ENCODE data around the gene KLHL24.

DNA sequence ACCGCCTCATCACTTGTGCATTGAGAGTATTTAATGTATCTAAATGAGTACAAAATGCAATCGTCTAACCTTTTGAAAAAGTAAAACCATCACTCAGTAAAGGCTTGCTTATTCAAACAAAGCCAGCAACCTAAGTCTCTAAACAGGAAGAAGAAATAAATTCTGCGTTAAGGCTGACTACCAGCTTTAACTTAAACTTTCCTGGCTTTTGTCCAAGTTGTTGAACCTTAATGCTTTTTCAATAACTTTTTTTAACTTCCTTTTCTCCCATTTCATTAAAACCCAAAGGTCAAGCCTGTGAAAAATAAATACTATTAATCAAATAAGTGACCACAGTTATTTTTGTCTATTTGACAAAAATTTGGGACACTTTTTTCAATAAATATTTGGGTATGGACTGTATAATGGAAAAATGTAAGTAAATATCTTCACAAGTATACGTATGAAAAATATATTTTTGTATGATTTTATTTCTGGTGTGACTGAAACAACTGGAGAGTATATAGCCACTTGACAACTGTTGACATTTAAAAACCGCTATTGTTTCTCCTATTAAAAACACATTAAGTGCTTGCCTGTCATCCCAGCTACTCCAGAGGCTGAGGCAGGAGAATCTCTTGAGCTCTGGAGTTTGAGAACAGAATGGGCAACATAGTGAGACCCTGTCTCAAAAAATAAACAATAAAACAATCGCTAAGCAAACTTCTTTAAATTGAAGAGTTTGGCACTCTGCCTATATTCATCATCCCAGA, 2.9 kb downstream of the KLHL24 start:
- TF ChIP-seq, protein P1, sequence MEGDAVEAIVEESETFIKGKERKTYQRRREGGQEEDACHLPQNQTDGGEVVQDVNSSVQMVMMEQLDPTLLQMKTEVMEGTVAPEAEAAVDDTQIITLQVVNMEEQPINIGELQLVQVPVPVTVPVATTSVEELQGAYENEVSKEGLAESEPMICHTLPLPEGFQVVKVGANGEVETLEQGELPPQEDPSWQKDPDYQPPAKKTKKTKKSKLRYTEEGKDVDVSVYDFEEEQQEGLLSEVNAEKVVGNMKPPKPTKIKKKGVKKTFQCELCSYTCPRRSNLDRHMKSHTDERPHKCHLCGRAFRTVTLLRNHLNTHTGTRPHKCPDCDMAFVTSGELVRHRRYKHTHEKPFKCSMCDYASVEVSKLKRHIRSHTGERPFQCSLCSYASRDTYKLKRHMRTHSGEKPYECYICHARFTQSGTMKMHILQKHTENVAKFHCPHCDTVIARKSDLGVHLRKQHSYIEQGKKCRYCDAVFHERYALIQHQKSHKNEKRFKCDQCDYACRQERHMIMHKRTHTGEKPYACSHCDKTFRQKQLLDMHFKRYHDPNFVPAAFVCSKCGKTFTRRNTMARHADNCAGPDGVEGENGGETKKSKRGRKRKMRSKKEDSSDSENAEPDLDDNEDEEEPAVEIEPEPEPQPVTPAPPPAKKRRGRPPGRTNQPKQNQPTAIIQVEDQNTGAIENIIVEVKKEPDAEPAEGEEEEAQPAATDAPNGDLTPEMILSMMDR (IDR thresholded peaks at IDR 0.05; ENCODE audit: low read length), result no peak
- no peak for TF ChIP-seq EZH2 (IDR thresholded peaks at IDR 0.05; ENCODE audit: borderline replicate concordance, low read length)
